ENCODE results near the gene B9D1.
"Not testable (repeated sequence)": the region's sequence is repeated elsewhere in the genome, so short reads cannot be mapped to it uniquely, and the experiment has no call there.

Gene B9D1

GRCh38 chr17:19357351-19357750 lies 5.2 kb downstream of the B9D1 start:
- no peak for DNase-seq

GRCh38 chr17:19354748-19355147 lies 7.8 kb downstream of the B9D1 start:
- DNase-seq = no peak

GRCh38 chr17:19353401-19353800 lies 9.1 kb downstream of the B9D1 start:
- DNase-seq = not testable (repeated sequence)

GRCh38 chr17:19348806-19349205 lies 13.7 kb downstream of the B9D1 start:
- DNase-seq = no peak

- no peak for DNase-seq
Measured at GRCh38 chr17:19348081-19348650, 14.4 kb downstream of the B9D1 start.

DNA sequence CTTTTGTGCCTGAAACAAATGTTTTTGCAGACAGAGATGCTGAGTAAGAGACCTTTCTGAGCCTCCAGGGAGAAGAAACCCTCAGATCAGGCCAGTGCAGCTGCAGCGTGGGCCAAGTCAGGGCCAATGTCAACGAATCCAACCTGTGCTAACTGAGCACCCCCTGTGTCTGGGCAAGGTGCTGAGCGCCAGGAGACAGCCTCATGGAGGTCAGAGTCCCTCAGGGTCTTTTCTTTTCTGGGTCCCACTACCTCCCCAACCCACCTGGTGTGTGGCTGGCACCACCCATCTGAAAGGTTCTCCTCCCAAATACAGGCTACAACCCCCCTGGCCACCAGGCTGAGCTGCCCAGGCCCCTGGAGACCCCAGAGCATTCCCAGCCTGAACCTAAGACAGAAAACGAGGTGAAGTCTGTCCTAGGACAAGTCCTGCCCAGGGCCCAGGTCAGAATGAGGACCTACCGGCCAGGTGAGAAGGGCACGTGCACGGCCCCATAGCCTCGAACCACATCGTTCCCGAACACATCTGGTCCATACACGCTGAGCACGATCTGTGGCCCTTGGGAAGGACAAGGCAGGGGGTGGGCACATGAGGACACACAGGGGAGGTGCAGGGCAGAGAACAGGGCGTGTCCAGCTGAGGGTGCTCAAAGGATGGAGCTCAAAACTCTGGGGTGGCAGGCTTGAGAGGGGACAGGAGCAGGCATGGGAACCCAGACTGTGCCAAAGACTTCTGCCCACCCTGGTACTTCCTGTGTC lies 15.0 kb downstream of the B9D1 start:
- no peak for DNase-seq

DNA sequence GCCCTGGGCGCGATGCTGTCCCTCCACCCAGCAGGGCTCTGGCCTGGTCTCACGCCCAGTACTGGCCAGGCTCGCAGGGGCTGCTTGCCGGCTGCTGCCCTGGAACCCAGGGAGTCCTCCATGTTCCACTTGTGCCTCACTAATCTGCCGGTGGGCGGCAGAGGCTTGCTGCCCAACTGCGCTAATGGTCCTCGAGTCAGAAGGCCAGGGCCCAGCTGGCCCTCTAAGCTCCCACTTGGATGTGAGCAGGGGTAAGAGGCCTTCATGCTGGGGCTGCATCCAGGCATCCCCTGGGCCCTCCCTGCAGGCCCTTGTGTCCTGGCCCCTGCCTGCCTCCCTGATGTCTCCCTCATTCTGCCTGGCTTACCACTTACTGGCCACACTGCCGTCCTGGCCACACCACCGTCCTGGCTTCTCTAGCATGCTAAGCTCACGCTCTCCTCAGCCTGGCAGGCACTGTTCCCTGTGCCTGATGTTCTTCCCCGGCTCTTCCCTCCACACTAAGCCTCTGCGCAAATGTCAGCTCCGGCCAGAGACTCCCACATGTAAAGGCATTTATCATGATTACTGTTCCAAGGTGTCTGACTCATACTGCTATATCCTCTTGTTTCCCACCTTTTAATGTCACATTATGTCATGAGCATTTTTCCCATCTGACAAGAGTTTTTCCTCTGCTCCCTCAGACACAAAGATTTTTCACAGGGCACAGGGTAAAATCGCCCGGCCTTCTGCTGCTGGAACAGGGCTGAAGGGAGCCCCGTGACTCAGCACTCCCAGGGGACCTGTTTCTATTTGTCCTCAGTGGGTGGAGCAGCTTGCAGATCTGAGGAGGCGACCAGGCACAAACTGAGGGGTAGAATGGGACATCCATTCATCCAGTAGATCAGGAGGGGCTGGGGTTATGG lies 15.9 kb downstream of the B9D1 start:
- no peak for DNase-seq

DNA sequence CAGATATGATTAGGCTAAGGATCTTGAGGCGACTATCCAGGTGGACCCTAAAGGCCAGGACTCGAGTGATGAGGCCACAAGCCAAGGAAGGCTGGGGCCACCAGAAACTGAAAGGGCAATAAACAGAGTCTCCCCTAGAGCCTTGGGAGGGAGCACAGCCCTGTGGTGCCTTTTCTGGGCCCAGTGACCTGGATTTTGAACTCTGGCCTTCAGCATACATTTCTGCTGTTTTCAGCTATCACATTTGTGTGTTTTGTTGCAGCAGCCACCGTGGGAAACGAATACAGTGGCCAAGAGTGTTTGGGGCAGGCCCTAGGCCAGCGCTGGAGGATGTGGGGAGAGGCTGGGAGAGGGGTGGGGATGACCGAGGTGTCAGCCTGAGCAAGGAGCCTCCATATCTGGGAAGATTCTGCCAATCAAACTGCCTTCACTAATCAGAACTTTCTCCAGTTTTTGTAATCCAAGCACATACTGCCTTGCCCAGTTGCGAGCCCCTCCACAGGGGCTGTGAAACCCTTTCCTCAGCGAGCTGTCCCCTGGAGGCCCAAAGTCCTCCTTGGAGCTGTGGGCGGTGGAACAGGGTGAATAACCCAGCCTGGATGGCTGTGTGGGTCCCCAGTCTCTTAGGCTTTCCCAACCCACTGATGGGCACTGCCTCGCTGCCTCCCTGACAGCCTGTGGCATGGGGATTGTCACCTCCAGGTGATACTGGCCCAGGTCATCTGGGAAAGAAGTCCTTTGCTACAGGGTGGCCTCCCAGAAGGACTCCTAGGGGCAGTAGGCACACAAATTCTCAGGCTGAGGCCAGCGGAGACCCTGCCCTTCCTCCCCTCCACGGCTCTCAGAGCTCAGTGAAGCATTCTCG lies 16.8 kb downstream of the B9D1 start:
- DNase-seq = no peak

DNA sequence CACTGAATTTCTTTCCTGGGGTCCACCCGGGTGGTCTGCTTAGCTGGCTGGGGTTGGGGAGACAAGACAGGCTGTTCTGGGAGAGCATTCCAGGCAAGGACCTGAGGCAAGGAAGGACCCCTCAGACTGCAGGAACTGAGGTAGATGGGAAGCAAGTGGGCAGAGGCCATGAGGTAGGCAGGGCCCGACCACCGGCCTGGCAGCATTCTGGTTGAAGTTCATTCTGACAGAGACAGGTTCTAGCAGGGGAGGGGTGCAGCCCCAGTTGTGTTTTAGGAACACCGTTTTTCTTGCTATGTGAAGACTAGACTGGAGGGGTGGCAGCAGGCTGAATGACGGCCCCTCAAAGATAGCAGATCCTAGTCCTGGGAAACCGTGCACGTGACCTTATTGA lies 17.5 kb downstream of the B9D1 start:
- DNase-seq = no peak

GRCh38 chr17:19344311-19345066 lies 18.0 kb downstream of the B9D1 start:
- no peak for DNase-seq

GRCh38 chr17:19343671-19344151 lies 18.8 kb downstream of the B9D1 start:
- no peak for DNase-seq

DNA sequence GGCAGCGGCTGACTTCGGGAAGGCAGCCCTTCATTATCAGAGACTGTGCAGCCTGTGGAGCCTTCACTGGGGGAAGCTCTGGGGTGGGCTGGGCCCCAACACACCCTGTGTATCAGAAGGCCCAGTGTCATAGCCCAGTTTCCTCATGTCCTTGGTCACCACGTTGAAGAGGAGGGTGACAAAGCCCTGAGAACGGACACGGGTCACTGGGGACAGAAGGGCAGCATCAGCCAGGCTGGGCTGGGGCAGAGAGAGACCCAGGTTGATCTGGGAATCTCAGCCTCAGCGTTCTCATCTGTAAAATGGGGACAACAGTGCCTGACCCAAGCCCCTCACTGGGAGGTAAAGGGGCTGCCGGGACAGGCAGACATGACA lies 19.3 kb downstream of the B9D1 start:
- no peak for DNase-seq

DNA sequence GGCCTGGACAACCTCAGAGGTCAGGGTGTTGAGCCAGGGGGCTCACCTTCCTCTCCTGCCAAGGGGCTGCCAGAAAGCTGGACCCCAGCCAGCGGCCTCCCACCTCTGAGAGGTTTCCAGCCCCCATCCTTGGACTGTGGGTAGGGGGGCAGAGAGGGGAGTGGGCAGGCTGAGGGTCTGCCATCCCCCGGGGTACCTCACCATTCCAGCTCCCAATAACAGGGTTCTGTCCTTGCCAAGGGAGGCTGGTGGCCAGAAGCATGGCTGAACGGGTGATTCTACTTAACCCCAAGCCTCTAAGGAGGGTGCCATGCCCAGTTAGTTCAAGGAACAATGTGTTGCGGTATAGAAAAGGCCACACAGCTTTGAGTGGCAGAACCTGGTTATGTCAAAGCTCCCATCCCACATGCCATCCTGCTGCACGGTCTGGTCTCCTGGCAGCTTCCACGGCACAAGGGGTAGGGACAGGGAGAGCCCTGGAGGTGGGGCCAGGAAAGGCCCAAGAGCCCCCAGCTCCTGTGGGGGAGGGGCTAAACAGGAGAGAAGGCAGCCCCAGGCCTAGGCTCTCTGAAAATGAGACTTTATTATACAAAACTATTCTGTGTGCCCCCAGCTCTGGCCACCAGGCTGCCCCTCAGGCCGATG lies 19.8 kb downstream of the B9D1 start:
- DNase-seq = no peak

DNA sequence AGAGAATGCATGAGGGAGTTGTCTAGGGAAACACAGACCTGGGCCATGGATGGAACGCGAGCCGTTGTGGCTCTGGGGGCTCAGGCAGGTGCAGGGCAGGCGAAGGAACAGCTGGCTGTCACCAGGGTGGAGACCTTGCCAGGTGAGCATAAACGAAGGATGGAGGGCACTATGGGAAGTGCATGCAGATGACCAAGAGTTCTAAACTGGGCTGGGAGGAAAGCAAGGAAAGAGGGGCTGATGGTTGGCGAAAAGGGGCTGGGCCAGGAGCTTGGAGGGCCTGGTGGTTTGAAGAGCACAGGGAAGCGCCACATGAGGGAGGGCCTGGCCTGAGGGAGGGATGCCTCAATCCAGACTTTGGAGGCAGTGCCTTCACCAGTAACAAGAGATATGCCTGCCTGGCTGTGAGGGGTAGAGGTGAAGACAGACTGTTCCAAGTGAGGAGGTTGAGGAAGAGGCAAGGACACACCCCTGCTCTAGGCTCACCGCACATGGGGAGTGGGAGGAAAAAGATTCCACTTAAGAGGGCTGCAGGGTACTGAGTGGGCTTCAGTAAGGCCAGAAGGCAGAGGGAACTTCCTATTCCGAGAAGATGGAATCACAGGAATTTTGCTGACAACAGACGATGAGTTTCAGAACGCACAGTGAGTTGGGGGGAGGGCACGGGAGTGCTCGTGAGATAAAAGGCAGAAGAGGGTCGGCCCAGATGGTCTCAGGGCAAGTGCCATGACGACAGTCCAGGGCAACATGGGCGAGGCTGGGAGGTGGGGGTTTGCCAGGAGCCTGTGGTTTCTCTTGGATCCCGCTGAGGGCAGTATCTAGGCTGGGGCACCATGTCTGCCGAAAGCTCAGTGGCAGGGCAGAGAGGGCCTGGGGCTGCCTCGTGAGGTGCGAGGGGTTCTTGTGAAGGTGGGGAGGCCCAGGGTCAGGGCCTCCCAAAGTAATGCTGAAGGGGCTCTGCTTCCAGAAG lies 20.6 kb downstream of the B9D1 start:
- no peak for DNase-seq

- DNase-seq = no peak
Measured at GRCh38 chr17:19341211-19341631, 21.3 kb downstream of the B9D1 start.

GRCh38 chr17:19339341-19339815 lies 23.1 kb downstream of the B9D1 start:
- DNase-seq = no peak

GRCh38 chr17:19338031-19338990 lies 24.2 kb downstream of the B9D1 start:
- DNase-seq = peak; percentile 60

DNA sequence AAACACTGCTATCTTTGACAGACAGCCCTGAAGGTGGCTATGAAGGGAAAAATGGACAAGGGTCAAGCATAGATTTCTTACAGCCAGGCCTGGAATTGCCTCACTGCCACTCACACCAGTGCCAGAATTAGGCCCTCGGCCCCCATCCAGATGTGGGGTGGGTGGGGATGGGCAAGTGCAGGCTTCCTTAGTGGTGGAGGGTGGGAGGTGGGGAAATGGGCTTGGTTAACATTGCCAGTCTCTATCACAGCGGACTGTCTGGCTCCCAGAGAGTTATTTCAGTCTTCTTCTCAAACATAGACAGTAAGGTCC lies 24.9 kb downstream of the B9D1 start:
- no peak for DNase-seq
